Fibroblast of mammary gland (primary cell): ENCODE data around the gene GABRB1.

ENCODE experiments used
- DNase-seq: peaks from one replicate; pipeline ENCODE4 v3.0.0-alpha.2; 2010; ENCODE audit warnings: low read depth
- H3K4me3 ChIP-seq: 2 replicates; pipeline ENCODE4 v1.5.1; 2011; ENCODE audit warnings: low read depth, mild to moderate bottlenecking, low read length, moderate library complexity; ENCODE audit not compliant: control insufficient read depth
- TF ChIP-seq, protein P1 (sequence below): conservative IDR thresholded peaks from 2 replicates; pipeline ENCODE4 v1.5.1; 2011; ENCODE audit warnings: low read depth, low read length, inconsistent platforms; ENCODE audit not compliant: control insufficient read depth, insufficient read depth

The GABRB1 gene

DNA sequence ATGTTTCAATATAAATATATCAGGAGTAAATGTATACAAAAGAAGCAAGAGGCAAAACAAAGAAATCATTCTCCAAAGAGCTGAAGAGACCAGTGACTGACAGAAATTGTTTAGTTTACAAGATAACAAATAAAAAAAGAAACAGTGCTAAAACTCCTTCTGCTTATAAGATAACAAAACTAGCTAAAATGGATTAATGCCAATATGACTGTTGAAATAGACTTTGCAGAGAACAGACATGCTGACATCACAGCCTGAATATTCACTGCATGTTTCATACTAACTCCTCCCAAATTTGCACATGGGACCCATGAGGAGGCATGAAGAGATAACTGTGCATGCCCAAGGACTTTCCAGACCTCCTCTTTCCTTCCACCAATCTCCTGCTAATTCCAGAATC, 31.8 kb upstream of the GABRB1 start:
- TF ChIP-seq, protein P1, sequence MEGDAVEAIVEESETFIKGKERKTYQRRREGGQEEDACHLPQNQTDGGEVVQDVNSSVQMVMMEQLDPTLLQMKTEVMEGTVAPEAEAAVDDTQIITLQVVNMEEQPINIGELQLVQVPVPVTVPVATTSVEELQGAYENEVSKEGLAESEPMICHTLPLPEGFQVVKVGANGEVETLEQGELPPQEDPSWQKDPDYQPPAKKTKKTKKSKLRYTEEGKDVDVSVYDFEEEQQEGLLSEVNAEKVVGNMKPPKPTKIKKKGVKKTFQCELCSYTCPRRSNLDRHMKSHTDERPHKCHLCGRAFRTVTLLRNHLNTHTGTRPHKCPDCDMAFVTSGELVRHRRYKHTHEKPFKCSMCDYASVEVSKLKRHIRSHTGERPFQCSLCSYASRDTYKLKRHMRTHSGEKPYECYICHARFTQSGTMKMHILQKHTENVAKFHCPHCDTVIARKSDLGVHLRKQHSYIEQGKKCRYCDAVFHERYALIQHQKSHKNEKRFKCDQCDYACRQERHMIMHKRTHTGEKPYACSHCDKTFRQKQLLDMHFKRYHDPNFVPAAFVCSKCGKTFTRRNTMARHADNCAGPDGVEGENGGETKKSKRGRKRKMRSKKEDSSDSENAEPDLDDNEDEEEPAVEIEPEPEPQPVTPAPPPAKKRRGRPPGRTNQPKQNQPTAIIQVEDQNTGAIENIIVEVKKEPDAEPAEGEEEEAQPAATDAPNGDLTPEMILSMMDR: no peak
- no peak overlapping the region for H3K4me3 ChIP-seq
- DNase-seq: peak; percentile 12

DNA sequence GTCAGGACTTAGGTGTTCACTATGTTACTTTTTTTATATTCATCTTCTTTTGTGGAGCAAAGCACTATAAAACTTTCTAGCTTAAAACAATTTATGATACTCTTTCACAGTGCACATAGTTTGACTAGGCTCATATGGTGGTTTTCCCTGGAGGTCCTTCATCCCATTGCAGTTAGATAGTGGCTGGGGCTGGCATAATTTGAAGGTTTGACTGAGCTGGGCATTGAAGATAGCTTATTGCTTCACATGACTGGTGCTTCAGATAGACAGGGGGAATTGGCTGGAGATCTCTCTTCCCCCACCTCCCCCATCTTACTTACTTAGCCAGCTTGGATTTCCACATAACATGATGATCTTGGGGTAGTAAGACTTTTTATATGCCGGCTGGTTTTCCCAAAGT, 31.0 kb upstream of the GABRB1 start:
- TF ChIP-seq, protein P1: no peak
- no peak overlapping the region for H3K4me3 ChIP-seq
- DNase-seq: no peak

DNA sequence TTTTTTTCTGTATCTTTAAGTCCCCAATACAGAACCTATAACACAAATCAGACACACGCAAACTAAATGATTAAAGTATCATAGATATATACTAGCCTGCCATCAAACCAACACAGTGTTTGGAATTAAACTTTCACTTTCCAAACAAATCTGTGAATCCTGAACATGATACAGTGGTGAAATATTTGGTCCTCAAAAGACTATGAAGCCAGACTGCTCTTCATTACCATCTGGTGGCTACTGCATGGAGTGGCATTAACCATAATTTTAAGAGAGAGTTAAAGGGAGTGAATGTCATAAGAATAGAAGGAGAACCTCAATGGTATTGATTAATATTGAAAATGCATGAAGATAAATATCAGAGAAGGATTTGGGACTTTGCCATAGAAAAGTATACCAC, 28.8 kb upstream of the GABRB1 start:
- peak; percentile 3 for DNase-seq
- TF ChIP-seq, protein P1: peak; percentile 20
- H3K4me3 ChIP-seq: no peak overlapping the region

DNA sequence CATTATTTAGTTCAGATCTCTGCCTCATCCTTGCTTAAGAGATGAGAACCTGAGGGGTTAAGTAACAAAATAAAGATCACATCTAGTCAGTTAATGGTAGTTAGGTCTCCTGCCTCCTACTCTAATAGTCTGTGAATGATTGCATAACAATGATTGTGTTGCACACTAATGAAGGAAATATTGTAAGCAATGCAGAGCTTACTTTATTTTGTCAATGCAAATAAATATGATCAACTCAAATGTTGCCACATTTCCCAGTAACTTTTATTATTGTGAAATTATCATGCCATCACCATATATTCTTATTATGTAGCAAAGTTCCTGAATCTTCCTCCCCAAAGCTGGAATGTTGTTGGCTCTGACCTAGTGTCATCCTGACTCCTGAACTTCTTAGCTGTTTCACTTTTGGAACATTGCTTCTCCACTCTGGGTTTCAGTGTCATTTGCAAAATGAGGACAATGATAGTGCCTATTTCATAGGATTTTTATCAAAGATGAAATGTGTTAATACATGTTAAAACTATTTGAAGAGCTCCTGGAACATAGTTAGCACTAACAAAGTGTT, 20.9 kb upstream of the GABRB1 start:
- TF ChIP-seq, protein P1: no peak
- no peak overlapping the region for H3K4me3 ChIP-seq
- no peak for DNase-seq

DNA sequence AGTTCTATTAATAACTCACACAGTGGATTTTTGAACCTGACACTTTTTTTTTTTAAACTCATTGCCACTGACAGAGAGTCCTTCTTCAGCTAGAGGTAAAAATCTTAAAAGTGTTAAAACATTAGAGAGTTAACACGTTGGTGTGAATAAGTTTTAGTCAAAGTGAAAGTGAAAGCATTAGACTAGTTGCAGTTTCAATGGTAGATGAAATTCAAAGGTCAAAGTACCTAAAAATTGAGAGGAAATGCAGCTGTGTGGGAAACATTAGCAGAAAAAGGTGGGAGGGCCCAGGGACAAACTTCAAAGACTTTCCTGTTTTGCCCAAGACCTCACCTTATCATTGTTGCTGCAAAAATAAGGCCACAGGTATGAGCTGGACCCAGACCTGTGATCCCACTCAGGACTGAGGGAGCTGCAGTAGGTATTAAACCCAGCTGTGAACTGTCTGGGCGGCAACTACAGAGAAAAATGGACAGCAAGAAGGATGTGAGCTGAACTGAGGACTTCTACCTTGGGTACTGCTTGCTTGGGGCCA, 20.4 kb upstream of the GABRB1 start:
- no peak for DNase-seq
- H3K4me3 ChIP-seq: no peak overlapping the region
- TF ChIP-seq, protein P1: no peak

DNA sequence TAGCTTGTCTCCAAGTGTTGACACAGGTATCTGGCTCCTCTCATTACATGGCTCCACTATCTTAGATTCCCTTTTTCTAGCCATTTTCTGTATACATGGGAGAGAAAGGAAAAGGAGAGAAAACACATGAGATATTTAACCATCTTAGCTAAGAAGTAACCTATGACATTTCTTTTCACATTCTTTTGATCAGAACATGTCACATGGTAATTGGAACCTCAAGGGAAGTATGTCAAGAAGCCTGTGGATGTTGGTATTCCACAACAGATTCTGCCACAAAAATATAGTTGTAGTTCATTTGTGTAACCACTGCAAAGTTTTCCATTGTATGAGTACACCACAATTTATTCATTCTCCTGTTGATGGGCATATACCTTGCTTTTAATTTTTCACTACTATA, 18.7 kb upstream of the GABRB1 start:
- no peak for DNase-seq
- TF ChIP-seq, protein P1: no peak
- H3K4me3 ChIP-seq: no peak overlapping the region

DNA sequence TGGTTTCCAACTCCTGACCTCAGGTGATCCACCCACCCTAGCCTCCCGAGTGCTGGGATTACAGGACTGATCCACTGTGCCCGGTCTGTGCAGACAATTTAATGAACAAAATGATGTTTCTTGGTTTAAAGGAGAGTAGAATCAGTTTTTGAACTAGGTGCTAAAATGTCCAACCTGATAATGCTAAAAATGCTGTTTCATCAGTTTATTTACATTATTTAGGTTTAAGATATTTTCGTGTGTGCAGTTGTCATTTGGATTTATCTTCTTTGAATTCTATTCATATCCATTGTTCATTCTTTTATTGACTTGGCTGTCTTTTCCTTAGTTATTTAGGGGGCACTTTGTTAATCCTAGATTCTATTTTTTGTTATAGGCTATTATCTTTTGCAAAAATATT, 18.0 kb upstream of the GABRB1 start:
- H3K4me3 ChIP-seq: no peak overlapping the region
- TF ChIP-seq, protein P1: no peak
- no peak for DNase-seq
